HG03558 (cell line): ENCODE measurements around the gene UTP11.
"Not testable (repeated sequence)": the region's sequence is repeated elsewhere in the genome, so short reads cannot be mapped to it uniquely, and the experiment has no call there.

ENCODE experiments used
- ATAC-seq: cut with Tn5 transposase; IDR thresholded peaks from one replicate; pipeline ENCODE4 v1.9.1; 2021; ENCODE audit warnings: moderate number of reproducible peaks; ENCODE audit not compliant: unreplicated experiment; ENCODE audit errors: extremely low read depth

The UTP11 gene, protein sequence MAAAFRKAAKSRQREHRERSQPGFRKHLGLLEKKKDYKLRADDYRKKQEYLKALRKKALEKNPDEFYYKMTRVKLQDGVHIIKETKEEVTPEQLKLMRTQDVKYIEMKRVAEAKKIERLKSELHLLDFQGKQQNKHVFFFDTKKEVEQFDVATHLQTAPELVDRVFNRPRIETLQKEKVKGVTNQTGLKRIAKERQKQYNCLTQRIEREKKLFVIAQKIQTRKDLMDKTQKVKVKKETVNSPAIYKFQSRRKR

GRCh38 chr1:38012363-38013226 lies at the start of gene UTP11:
Gene UTP11, plus strand, starts transcription at chr1:38012734. Its CDS starts 69 bp downstream, at chr1:38012803.
- peak; percentile 90 for ATAC-seq

DNA sequence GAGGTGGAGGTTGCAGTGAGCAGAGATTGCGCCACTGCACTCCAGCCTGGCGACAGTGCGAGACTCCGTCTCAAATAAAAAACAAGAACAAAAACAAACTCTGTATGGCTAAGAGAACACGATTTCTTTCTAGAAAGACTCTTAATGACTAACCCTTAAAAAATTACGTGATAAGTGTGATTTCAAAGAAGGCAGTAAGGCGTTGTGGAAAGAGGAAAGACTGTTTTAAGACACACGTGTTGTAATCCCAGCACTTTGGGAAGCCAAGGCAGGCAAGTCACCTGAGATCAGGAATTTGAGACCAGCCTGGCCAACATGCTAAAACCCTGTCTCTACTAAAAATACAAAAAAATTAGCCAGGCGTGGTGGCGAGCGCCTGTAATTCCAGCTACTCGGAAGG lies 48.4 kb upstream of the UTP11 start:
- not testable (repeated sequence) for ATAC-seq

GRCh38 chr1:37965301-37965700 lies 47.2 kb upstream of the UTP11 start:
- ATAC-seq: no peak

GRCh38 chr1:37973684-37974083 lies 38.9 kb upstream of the UTP11 start:
- not testable (repeated sequence) for ATAC-seq

DNA sequence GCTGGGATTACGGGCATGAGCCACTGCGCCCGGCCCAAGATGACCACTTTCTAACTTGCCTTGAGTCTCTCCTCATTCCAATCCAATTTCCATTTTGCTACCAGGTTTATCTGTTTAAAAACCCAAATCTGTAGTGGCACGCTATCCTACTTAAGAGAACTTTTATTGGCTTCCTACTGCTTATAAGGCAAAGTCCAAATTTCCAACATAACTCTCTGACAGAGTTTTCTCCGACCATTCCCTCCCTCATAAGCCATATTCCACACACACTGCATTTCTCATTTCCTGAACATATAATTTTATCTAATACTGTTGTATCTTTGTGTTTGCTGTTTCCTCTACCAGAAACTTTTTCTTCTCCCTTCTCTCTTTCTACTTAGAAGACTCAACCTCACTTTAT lies 38.0 kb upstream of the UTP11 start:
- ATAC-seq: no peak

DNA sequence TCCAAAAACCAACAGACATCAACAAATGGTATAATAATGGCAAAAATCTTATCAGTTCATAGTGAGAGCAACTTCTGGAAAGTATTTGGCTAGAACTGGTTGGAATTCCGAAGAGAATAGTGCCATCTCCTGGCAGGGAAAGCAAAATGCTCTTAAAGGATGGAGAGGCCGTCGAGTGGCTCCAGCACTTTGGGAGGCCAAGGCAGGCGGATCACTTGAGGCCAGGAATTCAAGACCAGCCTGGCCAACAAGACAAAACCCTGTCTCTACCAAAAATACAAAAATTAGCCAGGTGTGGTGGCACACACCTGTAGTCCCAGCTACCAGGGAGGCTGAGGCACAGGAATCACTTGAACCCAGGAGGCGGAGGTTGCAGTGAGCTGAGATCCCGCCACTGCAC lies 37.5 kb upstream of the UTP11 start:
- ATAC-seq: not testable (repeated sequence)

DNA sequence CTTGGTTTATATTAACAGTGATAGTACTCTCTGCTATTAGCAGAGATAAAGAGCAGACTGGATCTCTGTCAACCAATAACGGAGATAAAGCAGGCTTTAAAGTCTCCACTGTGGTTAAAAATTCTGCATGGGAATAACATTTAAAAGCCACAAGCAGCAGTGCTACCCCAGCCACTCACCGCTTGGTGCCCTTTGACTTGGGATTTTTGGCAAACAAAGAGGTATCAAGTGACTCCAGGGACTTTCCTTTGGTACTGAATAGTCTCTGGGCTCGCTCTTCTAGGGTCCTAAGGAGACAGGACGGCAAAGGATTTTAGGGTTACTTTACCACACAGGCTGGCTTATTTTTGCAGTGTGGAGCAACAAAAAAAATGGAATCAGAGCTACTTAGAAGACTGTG lies 34.0 kb upstream of the UTP11 start:
- ATAC-seq: no peak

- no peak for ATAC-seq
Measured at GRCh38 chr1:37983546-37983945, 29.0 kb upstream of the UTP11 start.

- no peak for ATAC-seq
Measured at GRCh38 chr1:37987679-37988078, 24.9 kb upstream of the UTP11 start.

- ATAC-seq: no peak
Measured at GRCh38 chr1:37989361-37989930, 23.1 kb upstream of the UTP11 start.

DNA sequence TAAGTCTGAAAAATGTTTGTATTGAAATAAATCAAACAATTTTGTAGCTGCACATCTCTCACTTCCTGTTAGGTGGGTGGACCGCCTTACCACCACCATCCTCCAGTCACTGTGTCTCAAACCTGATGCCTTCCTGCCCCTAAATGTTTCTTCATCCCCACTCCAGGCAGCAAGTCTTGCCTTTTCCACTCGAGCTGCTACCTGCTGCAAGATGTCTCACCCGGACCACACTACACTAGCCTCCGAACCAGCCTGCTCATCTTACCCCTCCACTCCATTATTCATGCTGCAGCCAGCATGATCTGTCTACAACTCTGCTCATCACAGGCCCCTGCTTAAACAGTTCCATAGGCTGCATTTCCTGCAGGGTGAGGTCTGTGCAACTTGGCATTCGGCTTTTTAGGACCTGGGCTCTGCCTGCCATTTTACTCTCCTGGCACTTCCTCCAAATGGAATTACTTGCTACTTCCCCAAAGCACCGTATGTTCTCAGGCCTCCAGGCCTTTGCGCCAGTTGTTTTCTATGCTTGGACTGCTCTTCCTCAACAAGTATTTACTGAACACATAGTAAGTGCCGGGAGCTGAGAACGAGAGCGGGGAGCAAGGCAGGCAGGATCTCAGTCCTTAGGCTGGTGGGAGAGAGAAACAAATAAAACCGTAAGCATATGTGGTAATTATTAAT lies 17.5 kb upstream of the UTP11 start:
- ATAC-seq: no peak

- ATAC-seq: no peak
Measured at GRCh38 chr1:37995751-37996345, 16.7 kb upstream of the UTP11 start.

GRCh38 chr1:37997256-37998088 lies 15.1 kb upstream of the UTP11 start:
- no peak for ATAC-seq

DNA sequence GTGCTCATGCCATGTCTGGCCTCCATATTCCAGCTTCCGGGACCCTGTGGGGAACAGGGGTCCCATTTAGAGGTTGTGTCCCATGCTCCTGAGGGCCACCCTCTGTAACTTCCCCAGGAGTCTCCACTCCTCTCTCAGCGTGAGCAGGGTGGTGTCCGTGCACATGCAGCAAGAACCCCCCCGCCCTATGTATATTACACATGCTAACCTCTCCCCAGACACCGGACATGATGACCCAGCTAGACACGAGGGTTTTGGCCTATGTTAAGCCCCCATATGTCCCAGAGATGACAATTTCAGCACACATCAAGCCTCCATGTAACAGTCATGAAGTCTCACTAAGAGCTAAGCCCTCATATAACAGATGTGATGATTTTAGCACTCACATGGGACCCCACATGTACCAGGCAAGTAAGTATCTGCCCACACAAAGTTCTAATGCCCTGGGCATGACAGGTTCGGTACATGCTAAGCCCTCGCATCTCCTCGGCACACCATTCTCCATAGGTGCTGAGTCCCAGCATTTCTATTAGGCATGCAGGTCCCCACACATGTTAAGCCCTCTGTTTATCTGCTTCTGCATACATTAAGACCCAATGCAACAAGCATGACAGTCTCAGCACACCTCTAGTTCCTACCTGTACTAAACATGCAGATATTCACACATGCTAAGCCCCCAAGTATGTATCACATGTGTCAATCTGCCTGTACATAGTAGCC lies 14.3 kb upstream of the UTP11 start:
- no peak for ATAC-seq

DNA sequence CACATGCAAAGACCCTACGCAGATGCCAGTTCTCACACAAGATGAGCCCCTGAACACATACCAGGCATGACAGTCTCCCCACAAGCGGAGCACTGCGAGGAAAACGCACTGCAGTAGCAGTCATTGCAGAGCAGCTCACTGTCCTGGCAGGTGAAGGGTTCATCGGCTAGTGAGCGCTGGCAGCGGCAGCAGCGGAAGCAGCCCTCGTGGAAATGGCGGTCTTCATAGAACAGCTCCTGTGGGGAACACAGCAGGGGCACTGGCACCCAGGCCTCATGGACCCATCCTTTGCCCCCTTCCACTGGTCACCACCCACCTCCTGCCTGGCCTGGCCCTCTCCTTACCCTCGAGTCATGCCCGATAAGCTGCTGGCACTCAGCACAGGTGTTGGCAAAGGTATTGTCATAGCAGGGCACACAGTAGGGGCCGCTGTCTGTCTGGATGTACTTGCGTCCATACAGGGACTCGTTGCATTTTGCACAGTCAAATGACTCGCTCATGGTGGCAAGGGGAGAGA lies 13.6 kb upstream of the UTP11 start:
- no peak for ATAC-seq

GRCh38 chr1:37999430-38000232 lies 12.9 kb upstream of the UTP11 start:
- no peak for ATAC-seq

- no peak for ATAC-seq
Measured at GRCh38 chr1:38000233-38000528, 12.4 kb upstream of the UTP11 start.
